Activated CD8-positive, alpha-beta T cell treated with anti-CD3 and anti-CD28 coated beads for 36 hours (primary cell): ENCODE data around the gene ZNF672. TPM values are rescaled to one million over a fixed set of nuclear protein-coding genes. Genes with fewer than 3 reads are reported as not detected.

Source experiments
- ATAC-seq: fragments of 200-7000 bp; cut with Tn5 transposase; one replicate; pipeline ENCODE4 v1.10.0; 2021; ENCODE audit warnings: mild to moderate bottlenecking, moderate library complexity
- CTCF ChIA-PET: fragments of 350-600 bp; sonication (Branson Sonifier 250); formaldehyde crosslinking; loops from one replicate; lab custom pipeline; 2021; ENCODE audit warnings: antibody characterized with exemption; lab: Charles Lee
- POLR2A ChIA-PET: fragments of 350-600 bp; sonication (Branson Sonifier 250); formaldehyde crosslinking; loops from one replicate; lab custom pipeline; 2021; ENCODE audit warnings: antibody characterized with exemption; lab: Charles Lee
- DNase-seq: peaks from one replicate; pipeline ENCODE4 v3.0.0-alpha.2; 2020
- H3K27ac Mint-ChIP-seq: one replicate; pipeline ENCODE4 v1.8.0; 2021; ENCODE audit warnings: mild to moderate bottlenecking, mixed read lengths
- H3K27me3 Mint-ChIP-seq: one replicate; pipeline ENCODE4 v1.8.0; 2021; ENCODE audit warnings: mixed read lengths
- H3K36me3 Mint-ChIP-seq: one replicate; pipeline ENCODE4 v1.8.0; 2021; ENCODE audit warnings: low read depth, mixed read lengths
- H3K4me1 Mint-ChIP-seq: one replicate; pipeline ENCODE4 v1.8.0; 2021; ENCODE audit warnings: low read depth, mixed read lengths
- H3K4me3 Mint-ChIP-seq: one replicate; pipeline ENCODE4 v1.8.0; 2021; ENCODE audit warnings: mild to moderate bottlenecking, moderate library complexity, mixed read lengths
- H3K9me3 Mint-ChIP-seq: one replicate; pipeline ENCODE4 v1.8.0; 2021; ENCODE audit warnings: mixed read lengths
- CTCF ChIP-seq: fragments of 200-600 bp; IDR thresholded peaks from one replicate; pipeline ENCODE4 v1.8.0; 2022; ENCODE audit warnings: antibody characterized with exemption, mild to moderate bottlenecking
- intact Hi-C: fragments of 100-400 bp; cut with micrococcal nuclease; formaldehyde crosslinking; loops from one replicate; pipeline ENCODE4 v1.10.0; 2022
- total RNA-seq, 2 experiments: library from RNA; stranded (reverse); gene quantifications; one replicate each; pipeline ENCODE4 v1.2.3, GENCODE V29; 2021

The ZNF672 gene
- total RNA-seq, 2 experiments from 2014 or later = 43.8 to 45.1 TPM

GRCh38 chr1:248824701-248825100 lies 13.3 kb upstream of the ZNF672 start:
- CTCF ChIA-PET = interaction anchor here (0.7 to 3.8 kb wide), 4 partner anchors 14 to 202 kb away, joined by 3 to 13 read pairs (median 4); no protein-coding TSS in a partner anchor
- TF ChIP-seq CTCF = no peak
- H3K4me1 Mint-ChIP-seq = peaks cover 58% of the 10 kb centered on the region
- no peaks in the 10 kb centered on the region for H3K27me3 Mint-ChIP-seq
- H3K9me3 Mint-ChIP-seq = no peaks in the 10 kb centered on the region
- ATAC-seq = no peak
- H3K36me3 Mint-ChIP-seq = peaks cover 18% of the 10 kb centered on the region
- intact Hi-C loops = no loop called here
- POLR2A ChIA-PET = interaction anchor here (4.5 kb wide), 1 partner anchor 13 kb away, joined by 45 read pairs; the partner anchor contains the start of gene ZNF672
- no peak for DNase-seq
- peak overlapping the region; percentile 83 for H3K4me3 Mint-ChIP-seq
- H3K27ac Mint-ChIP-seq = peak overlapping the region; percentile 100

- Mint-ChIP-seq H3K27ac (peak overlapping the region; percentile 100), H3K4me1 (peaks cover 55% of the 10 kb centered on the region), H3K9me3 (no peaks in the 10 kb centered on the region), H3K4me3 (peak overlapping the region; percentile 83), H3K27me3 (no peaks in the 10 kb centered on the region), H3K36me3 (peaks cover 16% of the 10 kb centered on the region)
- POLR2A ChIA-PET = interaction anchor here (1.2 to 4.5 kb wide), 4 partner anchors 8 to 84 kb away, joined by 3 to 45 read pairs (median 4); partner anchors contain the start of gene ZNF672
- CTCF ChIA-PET = interaction anchor here (0.7 to 3.8 kb wide), 6 partner anchors 14 to 203 kb away, joined by 3 to 13 read pairs (median 4); no protein-coding TSS in a partner anchor
- DNase-seq (no peak), ATAC-seq (no peak)
- intact Hi-C loops = no loop called here
- no peak for TF ChIP-seq CTCF
These were observed 12.9 kb upstream of the ZNF672 start for GRCh38 chr1:248825136-248825535.

GRCh38 chr1:248825573-248825908 lies 12.5 kb upstream of the ZNF672 start:
- H3K27me3 Mint-ChIP-seq = no peaks in the 10 kb centered on the region
- ChIA-PET CTCF (interaction anchor here (0.7 to 4.8 kb wide), 14 partner anchors 12 to 204 kb away, joined by 3 to 56 read pairs (median 4); partner anchors contain the start of genes ZNF672 and ZNF692), POLR2A (interaction anchor here (1.0 to 4.5 kb wide), 6 partner anchors 8 to 83 kb away, joined by 3 to 45 read pairs (median 4); partner anchors contain the start of genes ZNF672 and ZNF692)
- H3K27ac Mint-ChIP-seq = peak overlapping the region; percentile 100
- ATAC-seq (peak; percentile 4), DNase-seq (no peak)
- peaks cover 12% of the 10 kb centered on the region for H3K36me3 Mint-ChIP-seq
- no peaks in the 10 kb centered on the region for H3K9me3 Mint-ChIP-seq
- peaks cover 52% of the 10 kb centered on the region for H3K4me1 Mint-ChIP-seq
- no peak for TF ChIP-seq CTCF
- H3K4me3 Mint-ChIP-seq = peak overlapping the region; percentile 83
- intact Hi-C loops = no loop called here

GRCh38 chr1:248825909-248826760 lies 11.9 kb upstream of the ZNF672 start, which contains the start of gene SH3BP5L:
Gene SH3BP5L (minus strand): TSS chr1:248825915. CDS start chr1:248824935, 980 bp downstream.
- POLR2A ChIA-PET = interaction anchor here (0.7 to 4.5 kb wide), 7 partner anchors 9 to 973 kb away, joined by 3 to 45 read pairs (median 4); partner anchors contain the start of genes ZNF672 and ZNF692
- intact Hi-C loops = no loop called here
- Mint-ChIP-seq H3K27ac (peak within 1 kb of the TSS; percentile 100), H3K4me3 (peak within 1 kb of the TSS; percentile 83), H3K9me3 (no peaks in the 10 kb centered on the region), H3K36me3 (peaks cover 8% of the 10 kb centered on the region), H3K4me1 (peaks cover 46% of the 10 kb centered on the region), H3K27me3 (no peaks in the 10 kb centered on the region)
- TF ChIP-seq CTCF = peak; percentile 46
- peak; percentile 90 for ATAC-seq
- CTCF ChIA-PET = interaction anchor here (0.7 to 4.8 kb wide), 13 partner anchors 11 to 204 kb away, joined by 3 to 56 read pairs (median 4); partner anchors contain the start of genes ZNF672 and ZNF692
- peak; percentile 95 for DNase-seq
